GM19452 (cell line): ENCODE data around the gene DNAJB8.

Experiments used
- ATAC-seq: cut with Tn5 transposase; IDR thresholded peaks from one replicate; pipeline ENCODE4 v1.9.1; 2021; ENCODE audit not compliant: unreplicated experiment

The DNAJB8 gene

GRCh38 chr3:128484404-128485281 lies 18.0 kb upstream of the DNAJB8 start:
- ATAC-seq = no peak

GRCh38 chr3:128483657-128484403 lies 17.1 kb upstream of the DNAJB8 start:
- ATAC-seq = no peak

- no peak for ATAC-seq
Observed at GRCh38 chr3:128482666-128483656, 16.3 kb upstream of the DNAJB8 start.

GRCh38 chr3:128482175-128482574 lies 15.5 kb upstream of the DNAJB8 start:
- ATAC-seq = no peak

- no peak for ATAC-seq
Observed at GRCh38 chr3:128481438-128481942, 14.8 kb upstream of the DNAJB8 start.

GRCh38 chr3:128480717-128481437 lies 14.2 kb upstream of the DNAJB8 start:
- no peak for ATAC-seq

GRCh38 chr3:128480278-128480677 lies 13.6 kb upstream of the DNAJB8 start:
- no peak for ATAC-seq

- ATAC-seq = no peak
Observed at GRCh38 chr3:128479558-128480086, 12.9 kb upstream of the DNAJB8 start.

GRCh38 chr3:128478576-128479506 lies 12.2 kb upstream of the DNAJB8 start:
- no peak for ATAC-seq

- no peak for ATAC-seq
Observed at GRCh38 chr3:128476659-128477058, 10.0 kb upstream of the DNAJB8 start.

- ATAC-seq = no peak
Observed at GRCh38 chr3:128475355-128475754, 8.7 kb upstream of the DNAJB8 start.

GRCh38 chr3:128473737-128474136 lies 7.0 kb upstream of the DNAJB8 start:
- ATAC-seq = no peak

GRCh38 chr3:128473180-128473519 lies 6.5 kb upstream of the DNAJB8 start:
- no peak for ATAC-seq

- no peak for ATAC-seq
Observed at GRCh38 chr3:128472449-128473179, 5.9 kb upstream of the DNAJB8 start.

- no peak for ATAC-seq
Observed at GRCh38 chr3:128471720-128472119, 5.0 kb upstream of the DNAJB8 start.

- ATAC-seq = no peak
Observed at GRCh38 chr3:128471110-128471509, 4.4 kb upstream of the DNAJB8 start.

- ATAC-seq = no peak
Observed at GRCh38 chr3:128470134-128470899, 3.6 kb upstream of the DNAJB8 start.
